ENCODE data around the gene EPHB3. TPM values are rescaled to one million over a fixed set of nuclear protein-coding genes. Genes with fewer than 3 reads are reported as not detected.
A peak's percentile ranks its signal among the peaks of the same experiment; 100 is the strongest.

Gene EPHB3
- total and polyA plus RNA-seq, 9 donors, result 2.1 to 31.0 (median 10.6) TPM

GRCh38 chr3:184566441-184567414, 5.1 kb downstream of the EPHB3 start:
- Histone ChIP-seq H3K27me3 (no peaks in the 10 kb centered on the region), H3K9me3 (no peaks in the 10 kb centered on the region), H3K27ac (peak overlapping the region; percentile 1 to 69), H3K36me3 (no peaks in the 10 kb centered on the region), H3K4me3 (no peak overlapping the region), H3K4me1 (ENCODE audit: insufficient read depth) (peaks cover 41% of the 10 kb centered on the region)
- DNase-seq, result peak in 1 of 5 donors; percentile 56
- intact Hi-C loops (cut with DNase I), result loop anchor here in 2 of 4 donors (5.0 kb wide), 2 partner anchors 36 to 146 kb away; partner anchors contain the start of gene MAGEF1 (in 1 of the 2)
- 66 to 76% (median 72%) methylated on average over 14 of the region's 14 CpGs for WGBS, 3 donors
- TF ChIP-seq CTCF (IDR thresholded peaks at IDR 0.05) (no peak), POLR2A (IDR thresholded peaks at IDR 0.05) (no peak), EP300 (IDR thresholded peaks at IDR 0.05) (no peak)

- no peaks in the 10 kb centered on the region for H3K36me3 ChIP-seq
- WGBS, 3 donors, result 42 to 45% (median 44%) methylated on average over 16 of the region's 16 CpGs
- peak overlapping the region in 1 of 2 donors; percentile 66 for H3K27ac ChIP-seq
- intact Hi-C loops (cut with DNase I), result loop anchor here in 2 of 4 donors (5.0 kb wide), 2 partner anchors 34 to 144 kb away; partner anchors contain the start of gene MAGEF1 (in 1 of the 2)
- no peaks in the 10 kb centered on the region for H3K9me3 ChIP-seq
- no peak for TF ChIP-seq CTCF (IDR thresholded peaks at IDR 0.05)
- TF ChIP-seq POLR2A (IDR thresholded peaks at IDR 0.05), result no peak
- TF ChIP-seq EP300 (IDR thresholded peaks at IDR 0.05), result no peak
- no peak for DNase-seq
- peak overlapping the region; percentile 51 for H3K4me3 ChIP-seq
- H3K4me1 ChIP-seq (ENCODE audit: insufficient read depth), result peaks cover 42% of the 10 kb centered on the region
- no peaks in the 10 kb centered on the region for H3K27me3 ChIP-seq
Observed at GRCh38 chr3:184567946-184568559, 6.5 kb downstream of the EPHB3 start.

GRCh38 chr3:184568560-184568923, 7.0 kb downstream of the EPHB3 start:
- peaks cover 41% of the 10 kb centered on the region for H3K4me1 ChIP-seq (ENCODE audit: insufficient read depth)
- no peak for DNase-seq
- intact Hi-C loops (cut with DNase I), result loop anchor here in 2 of 4 donors (5.0 kb wide), 2 partner anchors 34 to 144 kb away; partner anchors contain the start of gene MAGEF1 (in 1 of the 2)
- WGBS, 3 donors, result 1 to 3% (median 1%) methylated on average over 16 of the region's 16 CpGs
- no peaks in the 10 kb centered on the region for H3K9me3 ChIP-seq
- TF ChIP-seq EP300 (IDR thresholded peaks at IDR 0.05), result no peak
- no peak for TF ChIP-seq POLR2A (IDR thresholded peaks at IDR 0.05)
- no peak for TF ChIP-seq CTCF (IDR thresholded peaks at IDR 0.05)
- peak overlapping the region in 1 of 2 donors; percentile 66 for H3K27ac ChIP-seq
- H3K36me3 ChIP-seq, result no peaks in the 10 kb centered on the region
- no peaks in the 10 kb centered on the region for H3K27me3 ChIP-seq
- H3K4me3 ChIP-seq, result peak overlapping the region; percentile 51
